Thoracic aorta (tissue), 2 donors: ENCODE data around the gene B4GALT2. TPM values are rescaled to one million over a fixed set of nuclear protein-coding genes. Genes with fewer than 3 reads are reported as not detected.

Source experiments
- ATAC-seq: fragments of 150-250 bp; one replicate; pipeline ENCODE4 v1.8.0; 2017; ENCODE audit warnings: low read depth; ENCODE audit not compliant: insufficient number of reproducible peaks, low FRiP score
- DNase-seq: peaks from one replicate; pipeline ENCODE4 v3.0.0-alpha.2; 2020; ENCODE audit warnings: low spot score
- H3K27ac ChIP-seq, 2 donors: fragments of 200-600 bp; sonication (generic); 1 replicate in 1 of 2; 2 replicates in 1 of 2; pipeline ENCODE4 v1.5.1; 2016; ENCODE audit warnings: mild to moderate bottlenecking in 2 of 2, moderate library complexity in 2 of 2
- H3K27me3 ChIP-seq: fragments of 200-600 bp; sonication (generic); replicated peaks from 2 replicates; pipeline ENCODE4 v1.6.0; 2016; ENCODE audit warnings: mild to moderate bottlenecking; ENCODE audit not compliant: insufficient read depth
- H3K36me3 ChIP-seq: fragments of 200-600 bp; sonication (generic); one replicate; pipeline ENCODE4 v1.5.1; 2016
- H3K4me1 ChIP-seq, 2 donors: fragments of 200-600 bp; sonication (generic); 1 replicate in 1 of 2; 2 replicates in 1 of 2; pipeline versions ENCODE4 v1.5.1 to v1.6.0; 2016; ENCODE audit warnings: low read depth in 2 of 2, mild to moderate bottlenecking in 1 of 2; ENCODE audit not compliant: control insufficient read depth in 1 of 2
- H3K4me3 ChIP-seq: fragments of 200-600 bp; sonication (generic); 2 replicates; pipeline ENCODE4 v1.5.1; 2016; ENCODE audit warnings: mild to moderate bottlenecking
- H3K9me3 ChIP-seq: fragments of 200-600 bp; sonication (generic); 2 replicates; pipeline ENCODE4 v1.5.1; 2016
- CTCF ChIP-seq: fragments of 200-600 bp; sonication (generic); IDR thresholded peaks from one replicate; pipeline ENCODE4 v1.5.1; 2019; ENCODE audit warnings: antibody characterized with exemption
- total RNA-seq, 2 donors: library from RNA; depleted of rRNA; stranded (reverse); fragments of >200 nt; gene quantifications; one replicate each; pipeline versions ENCODE4 v1.1.0 to v1.2.3, GENCODE V29; 2016

Gene B4GALT2
- total RNA-seq, 2 donors from 2014 or later, result 34.8 to 51.6 TPM

DNA sequence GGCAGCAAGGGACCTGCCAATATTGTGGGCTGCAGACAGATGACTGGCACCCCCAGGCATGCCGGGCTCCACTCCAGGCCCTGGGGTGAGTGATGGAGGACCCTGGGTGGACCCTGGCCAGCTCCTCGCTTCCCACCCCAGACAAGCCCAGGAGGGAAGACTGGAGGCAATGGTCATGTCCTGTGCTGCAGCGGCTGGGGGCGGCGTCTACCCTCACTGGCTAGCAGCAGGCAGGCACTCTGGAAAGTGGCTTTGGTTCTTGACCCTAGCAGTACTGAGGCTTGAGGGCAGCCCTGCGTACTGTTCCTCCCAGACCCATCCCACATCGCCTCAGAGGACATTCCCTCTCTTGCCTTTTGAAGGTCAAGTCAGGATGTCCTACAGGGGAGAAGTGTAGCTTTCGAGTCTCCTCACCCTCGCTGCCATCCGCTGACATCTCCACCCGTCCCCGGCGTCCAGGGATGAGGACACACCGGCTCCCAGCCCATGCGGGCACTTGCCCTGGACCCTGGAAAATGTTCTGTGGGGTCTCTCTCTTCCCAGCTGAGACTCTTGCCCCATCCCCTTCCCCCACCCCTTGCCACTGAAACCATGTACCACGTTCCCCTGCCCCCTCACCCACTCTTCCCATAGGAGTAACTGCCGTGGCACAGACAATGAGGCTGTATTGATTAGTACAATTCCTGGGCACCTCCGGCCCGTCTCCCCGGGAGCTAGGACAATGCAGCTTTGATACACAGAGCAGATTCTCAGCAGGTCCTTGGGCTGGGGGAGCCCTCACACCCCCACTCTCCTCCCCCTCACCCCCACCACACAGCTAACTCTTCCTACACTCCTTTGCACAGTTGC lies 37.3 kb downstream of the B4GALT2 start:
- Histone ChIP-seq H3K27me3 (no peaks in the 10 kb centered on the region), H3K9me3 (no peaks in the 10 kb centered on the region), H3K36me3 (no peaks in the 10 kb centered on the region), H3K4me3 (no peak overlapping the region), H3K27ac (peak overlapping the region; percentile 36 to 57), H3K4me1 (peaks cover 24 to 65% of the 10 kb centered on the region in 2 donors)
- TF ChIP-seq CTCF, result no peak
- DNase-seq (no peak), ATAC-seq (no peak)

- no peaks in the 10 kb centered on the region for H3K27me3 ChIP-seq
- H3K36me3 ChIP-seq, result no peaks in the 10 kb centered on the region
- H3K27ac ChIP-seq, result no peak overlapping the region
- no peak for ATAC-seq
- H3K4me1 ChIP-seq, result peaks cover 24 to 64% of the 10 kb centered on the region in 2 donors
- no peak for DNase-seq
- no peak for TF ChIP-seq CTCF
- H3K9me3 ChIP-seq, result no peaks in the 10 kb centered on the region
- H3K4me3 ChIP-seq, result no peak overlapping the region
Measured at GRCh38 chr1:44016890-44017400, 37.9 kb downstream of the B4GALT2 start.

- Histone ChIP-seq H3K36me3 (no peaks in the 10 kb centered on the region), H3K27ac (peak overlapping the region in 1 of 2 donors; percentile 11), H3K9me3 (no peaks in the 10 kb centered on the region), H3K4me3 (no peak overlapping the region), H3K4me1 (peaks cover 14 to 41% of the 10 kb centered on the region in 2 donors), H3K27me3 (no peaks in the 10 kb centered on the region)
- ATAC-seq, result no peak
- no peak for TF ChIP-seq CTCF
- DNase-seq, result no peak
Measured at GRCh38 chr1:44019466-44019948, 40.5 kb downstream of the B4GALT2 start.

GRCh38 chr1:44020464-44020863 lies 41.5 kb downstream of the B4GALT2 start:
- H3K4me1 ChIP-seq, result peaks cover 6 to 31% of the 10 kb centered on the region in 2 donors
- H3K36me3 ChIP-seq, result no peaks in the 10 kb centered on the region
- no peak overlapping the region for H3K4me3 ChIP-seq
- no peak for TF ChIP-seq CTCF
- no peaks in the 10 kb centered on the region for H3K27me3 ChIP-seq
- H3K27ac ChIP-seq, result no peak overlapping the region
- ATAC-seq (no peak), DNase-seq (no peak)
- no peaks in the 10 kb centered on the region for H3K9me3 ChIP-seq

- Histone ChIP-seq H3K9me3 (no peaks in the 10 kb centered on the region), H3K36me3 (no peaks in the 10 kb centered on the region), H3K4me1 (peaks cover 0 to 24% of the 10 kb centered on the region in 2 donors), H3K27me3 (no peaks in the 10 kb centered on the region), H3K4me3 (no peak overlapping the region), H3K27ac (no peak overlapping the region)
- DNase-seq (no peak), ATAC-seq (no peak)
- TF ChIP-seq CTCF, result no peak
Measured at GRCh38 chr1:44021156-44021555, 42.1 kb downstream of the B4GALT2 start.
